Lower leg skin (tissue), 3 donors: ENCODE measurements around the gene SPRY4.

Experiments used
- CTCF ChIP-seq, 3 donors: fragments of 450-650 bp; IDR thresholded peaks; one replicate each; pipeline ENCODE4 v1.5.1; 2016; ENCODE audit warnings: antibody characterized with exemption in 3 of 3, mild to moderate bottlenecking in 3 of 3, moderate library complexity in 2 of 3
- POLR2A ChIP-seq, 2 donors: fragments of 450-650 bp; IDR thresholded peaks; one replicate each; pipeline ENCODE4 v1.6.1; 2016 to 2017; ENCODE audit warnings: antibody characterized with exemption in 2 of 2, mild to moderate bottlenecking in 1 of 2, moderate library complexity in 1 of 2

- no peak for TF ChIP-seq CTCF (IDR thresholded peaks at IDR 0.05)
- TF ChIP-seq POLR2A (IDR thresholded peaks at IDR 0.05): no peak
Measured at GRCh38 chr5:142281008-142281367, 43.8 kb downstream of the SPRY4 start.
